ENCODE measurements around the gene DPP7. TPM values are rescaled to one million over a fixed set of nuclear protein-coding genes. Genes with fewer than 3 reads are reported as not detected.

DPP7 gene
- total and polyA plus RNA-seq, 9 of the 15 experiments (the other 6 are each of a cell fraction or from before 2014, with no cell fraction given) = 0.99 to 365 (median 132) TPM

DNA sequence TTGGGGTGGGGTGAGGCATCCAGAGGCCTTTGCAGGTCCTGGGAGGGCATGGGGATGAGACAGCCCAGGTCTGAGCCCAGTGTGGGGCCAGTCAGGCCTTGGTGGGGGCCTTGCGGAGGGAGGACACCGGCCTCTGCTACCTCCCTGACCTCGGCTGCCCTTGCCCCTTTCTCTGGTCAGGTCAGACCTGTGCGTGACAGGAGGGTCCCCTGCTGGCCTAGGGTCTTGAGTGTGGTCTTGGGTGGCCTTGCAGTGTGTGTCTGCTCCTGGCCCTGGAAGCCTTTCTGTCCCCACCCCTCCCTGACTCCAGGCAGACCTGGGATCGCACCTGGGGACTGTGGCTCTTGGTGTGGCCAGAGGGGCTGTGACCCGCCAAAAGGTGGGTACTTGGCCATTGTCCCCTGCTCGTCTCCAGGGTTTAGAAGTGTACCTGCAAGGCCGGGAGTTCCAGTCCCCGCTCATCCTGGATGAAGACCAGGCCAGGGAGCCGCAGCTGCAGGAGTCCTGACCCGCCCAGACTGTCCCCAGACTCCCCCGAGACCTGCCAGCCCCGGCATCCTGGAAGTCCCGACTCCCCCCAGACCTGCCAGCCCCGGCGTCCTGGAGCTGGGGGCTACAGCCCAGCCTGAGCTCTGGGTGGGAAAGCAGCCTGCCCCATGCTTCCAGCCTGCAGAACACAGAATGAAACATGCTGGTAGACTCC lies 32.2 kb downstream of the DPP7 start:
- H3K4me1 ChIP-seq (replicated peaks in 1 of 2; ENCODE audit: control insufficient read depth in 2 of 2, insufficient read depth in 2 of 2, low read length in 2 of 2) = peaks cover 22 to 89% of the 10 kb centered on the region in 2 experiments; a peak in 4 of 5 replicates
- H3K9me1 ChIP-seq (ENCODE audit: control insufficient read depth, insufficient read depth, low read length) = no peaks in the 10 kb centered on the region
- in situ Hi-C loops (cut with MboI) = no loop called here
- POLR2A ChIA-PET = interaction anchor here (0.6 to 2.6 kb wide), 3 partner anchors 12 to 162 kb away, joined by 3 to 14 read pairs (median 3); partner anchors contain the start of gene SAPCD2
- peaks cover 15% of the 10 kb centered on the region; the same call in 2 of the 3 replicates for H3K79me2 ChIP-seq (ENCODE audit: control insufficient read depth, insufficient read depth, low read length)
- no peaks in the 10 kb centered on the region for H3K27me3 ChIP-seq (ENCODE audit: control insufficient read depth in 2 of 2, insufficient read depth in 2 of 2, low read length in 2 of 2)
- no peaks in the 10 kb centered on the region for H4K20me1 ChIP-seq (replicated peaks; ENCODE audit: control insufficient read depth, insufficient read depth, low read length)
- no TSS peak for BruUV-seq (replicated peaks)
- no peak overlapping the region for H2AFZ ChIP-seq (ENCODE audit: low read depth, low read length)
- 87% methylated on average over 10 of the region's 16 CpGs for WGBS (ENCODE audit: insufficient coverage, low coverage, missing lambda C conversion rate)
- H3K4me3 ChIP-seq = no peak overlapping the region
- TF ChIP-seq TSHZ1 (CRISPR knock-in tag; IDR thresholded peaks at IDR 0.05) (no peak), MYNN (IDR thresholded peaks at IDR 0.05) (no peak), MYNN (CRISPR knock-in tag; IDR thresholded peaks at IDR 0.05) (no peak), GATAD2A (IDR thresholded peaks at IDR 0.05) (no peak), ZNF174 (CRISPR knock-in tag; IDR thresholded peaks at IDR 0.05) (no peak), ZNF639 (CRISPR knock-in tag; conservative IDR thresholded peaks at IDR 0.05 in 1 of 2, IDR thresholded peaks at IDR 0.05 in 1 of 2) (no peak)
- TF ChIP-seq, protein P1, sequence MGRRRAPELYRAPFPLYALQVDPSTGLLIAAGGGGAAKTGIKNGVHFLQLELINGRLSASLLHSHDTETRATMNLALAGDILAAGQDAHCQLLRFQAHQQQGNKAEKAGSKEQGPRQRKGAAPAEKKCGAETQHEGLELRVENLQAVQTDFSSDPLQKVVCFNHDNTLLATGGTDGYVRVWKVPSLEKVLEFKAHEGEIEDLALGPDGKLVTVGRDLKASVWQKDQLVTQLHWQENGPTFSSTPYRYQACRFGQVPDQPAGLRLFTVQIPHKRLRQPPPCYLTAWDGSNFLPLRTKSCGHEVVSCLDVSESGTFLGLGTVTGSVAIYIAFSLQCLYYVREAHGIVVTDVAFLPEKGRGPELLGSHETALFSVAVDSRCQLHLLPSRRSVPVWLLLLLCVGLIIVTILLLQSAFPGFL (CRISPR knock-in tag; IDR thresholded peaks at IDR 0.05) = no peak
- TF ChIP-seq, protein P2, sequence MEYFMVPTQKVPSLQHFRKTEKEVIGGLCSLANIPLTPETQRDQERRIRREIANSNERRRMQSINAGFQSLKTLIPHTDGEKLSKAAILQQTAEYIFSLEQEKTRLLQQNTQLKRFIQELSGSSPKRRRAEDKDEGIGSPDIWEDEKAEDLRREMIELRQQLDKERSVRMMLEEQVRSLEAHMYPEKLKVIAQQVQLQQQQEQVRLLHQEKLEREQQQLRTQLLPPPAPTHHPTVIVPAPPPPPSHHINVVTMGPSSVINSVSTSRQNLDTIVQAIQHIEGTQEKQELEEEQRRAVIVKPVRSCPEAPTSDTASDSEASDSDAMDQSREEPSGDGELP (CRISPR knock-in tag; IDR thresholded peaks at IDR 0.05; ENCODE audit: borderline replicate concordance) = no peak
- no peak for ATAC-seq
- CTCF ChIA-PET (ENCODE audit: low intra/inter-chr PET ratio) = no interaction called here
- peak overlapping the region in 1 of 2 experiments; percentile 88; a peak in 2 of 4 replicates for H3K9ac ChIP-seq (ENCODE audit: insufficient read depth in 1 of 2, low read depth in 2 of 2, low read length in 2 of 2)
- H3K27ac ChIP-seq (ENCODE audit: extremely low read depth, low read depth, low read length) = no peak overlapping the region
- no peak overlapping the region for H3K4me2 ChIP-seq (ENCODE audit: insufficient read depth, low read length)
- no peak for DNase-seq (ENCODE audit: extremely low read depth in 1 of 4, low spot score in 3 of 4)
- FAIRE-seq = no peak
- peaks cover 10% of the 10 kb centered on the region; the same call in 1 of the 3 replicates for H3K36me3 ChIP-seq (ENCODE audit: control insufficient read depth, insufficient read depth, low read length)
- no peaks in the 10 kb centered on the region for H3K9me3 ChIP-seq (replicated peaks; ENCODE audit: control insufficient read depth, insufficient read depth, low read depth, low read length)
- intact Hi-C loops (cut with micrococcal nuclease) = no loop called here

Data from K562 (cell line).